PFSK-1 (cell line): ENCODE results near the gene DIAPH2.

Experiments used
- FOXP2 ChIP-seq: optimal IDR thresholded peaks from 2 replicates; pipeline ENCODE3; 2011; ENCODE audit warnings: borderline replicate concordance, control low read depth, inconsistent platforms; ENCODE audit not compliant: insufficient read depth; ENCODE audit errors: extremely low read length, extremely low read depth
- POLR2AphosphoS5 ChIP-seq: IDR thresholded peaks from 2 replicates; pipeline ENCODE4 v1.6.1; 2012; ENCODE audit warnings: low read depth, mild to moderate bottlenecking, control low read depth, low read length, moderate library complexity
- REST ChIP-seq, 2 experiments: IDR thresholded peaks; 2 replicates each; pipeline versions ENCODE4 v1.6.1 to v1.8.0; 2011 to 2012; ENCODE audit warnings: low read depth in 2 of 2, low read length in 2 of 2, control low read depth in 1 of 2, inconsistent platforms in 1 of 2, mild to moderate bottlenecking in 1 of 2, moderate library complexity in 1 of 2; ENCODE audit not compliant: insufficient read depth in 1 of 2
- SIN3A ChIP-seq: IDR thresholded peaks from 2 replicates; pipeline ENCODE4 v1.6.1; 2012; ENCODE audit warnings: mild to moderate bottlenecking, low read length, moderate library complexity, borderline replicate concordance; ENCODE audit not compliant: insufficient read depth
- TAF1 ChIP-seq: IDR thresholded peaks from 2 replicates; pipeline ENCODE4 v1.6.1; 2012; ENCODE audit warnings: low read length, control low read depth, borderline replicate concordance; ENCODE audit not compliant: insufficient read depth

DIAPH2 gene

GRCh38 chrX:97563531-97564133 is 879.0 kb downstream of the DIAPH2 start:
- TF ChIP-seq POLR2AphosphoS5 (no peak), REST (IDR thresholded peaks at IDR 0.05; ENCODE audit: insufficient read depth in 1 of 2, low read depth in 2 of 2, low read length in 2 of 2) (no peak), SIN3A (no peak), TAF1 (no peak), FOXP2 (no peak)

GRCh38 chrX:97564496-97564895 is 879.9 kb downstream of the DIAPH2 start:
- TF ChIP-seq POLR2AphosphoS5 (no peak), FOXP2 (no peak), REST (IDR thresholded peaks at IDR 0.05; ENCODE audit: insufficient read depth in 1 of 2, low read depth in 2 of 2, low read length in 2 of 2) (no peak), TAF1 (no peak), SIN3A (no peak)

GRCh38 chrX:97587171-97587570 is 902.5 kb downstream of the DIAPH2 start:
- no peak for TF ChIP-seq POLR2AphosphoS5
- TF ChIP-seq FOXP2, result no peak

GRCh38 chrX:97594646-97595224 is 910.1 kb downstream of the DIAPH2 start:
- TF ChIP-seq FOXP2 (no peak), POLR2AphosphoS5 (no peak), SIN3A (no peak), REST (IDR thresholded peaks at IDR 0.05; ENCODE audit: insufficient read depth in 1 of 2, low read depth in 2 of 2, low read length in 2 of 2) (no peak), TAF1 (no peak)

- no peak for TF ChIP-seq FOXP2
- no peak for TF ChIP-seq TAF1
- TF ChIP-seq REST (IDR thresholded peaks at IDR 0.05; ENCODE audit: insufficient read depth in 1 of 2, low read depth in 2 of 2, low read length in 2 of 2), result no peak
- TF ChIP-seq POLR2AphosphoS5, result no peak
Observed at GRCh38 chrX:97597954-97598353, 913.3 kb downstream of the DIAPH2 start.
